DMS153 treated with DMSO at 0.1 percent for 48 hours (cell line): ENCODE results near the gene SSU72.
A peak's percentile ranks its signal among the peaks of the same experiment; 100 is the strongest.
"Not testable (repeated sequence)": the region's sequence is repeated elsewhere in the genome, so short reads cannot be mapped to it uniquely, and the experiment has no call there.

Source experiments
- DNase-seq: peaks from one replicate; lab custom pipeline; 2025; ENCODE audit not compliant: unreplicated experiment; lab: John Stamatoyannopoulos, UW

SSU72 gene

DNA sequence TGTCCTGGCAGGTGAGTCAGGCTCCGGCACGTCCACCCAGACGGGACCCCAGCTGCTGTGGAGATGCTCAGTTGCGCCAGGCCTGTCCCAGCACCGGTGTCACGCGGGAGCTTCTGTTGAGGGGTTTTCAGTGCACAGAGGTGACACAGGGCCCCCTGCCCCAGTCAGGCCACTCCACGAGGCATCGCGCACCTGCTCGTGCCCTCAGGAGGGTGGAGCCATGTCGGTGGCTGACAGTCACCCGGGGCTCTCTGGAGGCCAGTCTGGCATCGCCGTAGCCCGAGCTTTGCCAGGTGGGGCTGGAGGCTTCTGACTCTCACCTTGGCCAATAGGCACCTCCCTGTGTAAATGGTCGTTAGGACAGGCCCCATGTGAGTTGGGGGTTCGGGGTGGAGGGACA, 45.3 kb downstream of the SSU72 start:
- no peak for DNase-seq

DNA sequence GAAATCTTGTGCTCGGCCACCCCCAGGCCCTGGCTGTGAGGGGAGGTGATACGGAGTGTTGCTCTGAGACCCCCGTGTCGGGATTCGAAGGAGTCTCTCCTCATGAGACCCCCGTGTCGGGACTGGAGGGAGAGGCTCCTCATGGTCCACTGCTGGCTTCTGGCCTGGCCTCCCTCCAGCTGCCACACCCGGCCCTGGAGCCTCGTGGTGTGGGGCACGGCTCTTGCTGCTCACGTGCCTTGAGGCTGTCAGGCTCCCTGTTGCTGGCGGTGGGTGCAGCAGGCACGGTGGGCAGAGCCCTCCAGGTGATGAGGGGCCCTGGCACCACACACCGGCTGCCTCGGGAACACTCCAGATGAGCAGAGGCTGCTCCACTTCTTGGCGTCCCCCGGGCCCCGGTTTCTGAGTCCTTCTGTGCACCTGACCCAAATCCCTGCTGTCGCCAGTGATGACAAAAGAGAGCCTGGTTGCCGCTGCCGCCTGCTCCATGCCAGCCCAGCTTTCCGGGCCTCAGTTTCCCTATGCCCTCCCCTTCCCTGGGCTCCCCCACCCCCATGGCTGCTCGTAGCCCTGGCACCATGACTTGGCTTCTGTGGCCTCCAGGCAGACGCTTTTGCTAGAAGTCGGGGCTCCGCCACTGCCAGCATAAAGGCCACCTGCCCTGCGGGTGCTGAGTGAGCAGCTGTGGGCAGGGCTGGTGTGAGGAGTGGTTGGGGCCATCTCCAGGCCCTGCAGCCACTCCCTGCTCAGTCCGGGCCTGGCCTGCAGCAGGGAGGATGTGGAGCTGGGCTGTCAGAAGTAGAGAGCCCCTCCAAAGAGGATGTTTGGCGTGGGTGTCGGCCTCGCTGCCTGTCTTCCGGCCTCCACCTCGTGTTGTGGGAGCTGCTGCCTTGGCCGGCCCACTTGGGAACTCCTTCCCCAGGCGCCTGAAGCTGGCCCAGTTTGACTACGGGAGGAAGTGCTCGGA, 46.1 kb downstream of the SSU72 start:
- DNase-seq = no peak

DNA sequence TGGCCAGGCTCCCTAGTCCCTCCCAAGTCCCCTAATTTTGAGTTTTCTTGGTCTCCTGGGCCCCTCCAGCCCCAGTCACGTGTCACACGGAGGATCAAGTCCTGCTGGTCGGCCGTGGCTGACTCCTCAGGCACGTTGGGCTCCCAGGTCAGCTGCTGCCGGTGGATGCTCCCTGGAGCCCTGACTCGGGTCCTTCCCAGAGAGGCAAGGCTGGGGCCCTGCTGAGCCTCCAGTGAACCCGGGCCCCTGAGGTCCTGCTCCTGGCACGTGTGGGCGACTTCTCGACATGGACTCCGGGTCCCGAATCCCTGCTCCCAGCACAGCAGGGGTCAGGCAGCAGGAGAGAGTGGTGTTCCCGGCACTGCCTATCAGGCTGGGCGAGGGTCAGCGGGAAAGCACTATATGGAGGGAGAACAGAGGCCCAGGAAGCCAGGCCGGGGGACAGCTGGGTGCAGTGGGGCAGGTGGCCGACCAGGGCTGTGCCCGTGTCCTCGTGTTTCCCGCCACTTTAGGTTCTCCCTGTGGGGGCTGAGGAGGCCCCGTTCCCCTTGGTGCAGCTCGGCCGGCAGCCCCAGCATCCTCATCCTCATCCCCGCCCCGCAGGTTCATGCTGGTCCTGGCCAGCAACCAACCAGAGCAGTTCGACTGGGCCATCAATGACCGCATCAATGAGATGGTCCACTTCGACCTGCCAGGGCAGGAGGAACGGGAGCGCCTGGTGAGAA, 47.4 kb downstream of the SSU72 start:
- no peak for DNase-seq

DNA sequence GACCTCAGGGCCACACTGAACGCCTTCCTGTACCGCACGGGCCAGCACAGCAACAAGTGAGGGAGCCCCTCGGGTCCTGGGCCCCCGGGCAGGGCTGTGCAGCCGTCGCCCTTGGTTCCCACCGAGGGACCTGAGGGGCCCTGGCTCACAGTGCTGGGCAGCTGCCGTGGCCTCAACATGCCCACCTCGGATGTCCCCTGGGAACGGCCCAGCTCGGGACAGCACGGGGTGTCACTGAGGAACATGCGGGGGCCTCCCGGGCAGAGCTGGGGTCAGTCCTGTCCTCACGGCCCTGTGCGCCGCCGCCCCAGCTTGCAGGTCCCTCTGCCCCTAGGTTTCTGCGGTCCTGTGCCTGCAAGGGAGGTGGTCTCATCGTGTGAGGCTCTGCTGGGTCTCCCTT, 48.2 kb downstream of the SSU72 start:
- DNase-seq = not testable (repeated sequence)

DNA sequence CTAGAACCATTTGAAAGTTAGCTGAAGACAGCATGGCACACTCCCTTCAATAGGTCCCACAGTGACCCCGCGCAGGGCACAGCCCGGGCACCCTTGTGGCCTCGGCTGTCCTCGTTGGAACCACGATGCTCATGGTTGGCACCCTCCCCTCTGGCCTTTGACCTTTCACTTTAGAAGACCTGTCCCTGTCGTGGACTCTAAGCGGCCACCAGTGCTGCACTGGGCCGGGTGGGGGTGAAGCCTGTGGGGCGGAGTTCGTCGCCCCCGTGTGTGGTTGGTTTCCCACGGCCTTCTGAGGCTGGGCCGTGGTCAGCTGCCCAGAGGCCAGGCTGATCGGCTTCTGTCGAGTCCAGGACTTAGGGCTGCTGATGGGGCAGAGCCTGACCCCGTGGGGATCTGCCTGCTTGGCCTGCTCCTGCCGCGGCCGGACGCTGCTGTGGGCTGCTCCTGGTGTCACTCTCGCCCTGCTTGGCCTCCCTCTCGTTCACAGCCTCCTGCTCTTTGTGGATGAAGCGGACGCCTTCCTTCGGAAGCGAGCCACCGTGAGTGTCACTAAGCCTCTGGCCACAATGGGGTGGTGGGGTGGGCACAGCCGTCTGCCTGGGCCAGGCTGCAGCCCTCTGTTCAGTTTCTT, 49.8 kb downstream of the SSU72 start:
- not testable (repeated sequence) for DNase-seq

DNA sequence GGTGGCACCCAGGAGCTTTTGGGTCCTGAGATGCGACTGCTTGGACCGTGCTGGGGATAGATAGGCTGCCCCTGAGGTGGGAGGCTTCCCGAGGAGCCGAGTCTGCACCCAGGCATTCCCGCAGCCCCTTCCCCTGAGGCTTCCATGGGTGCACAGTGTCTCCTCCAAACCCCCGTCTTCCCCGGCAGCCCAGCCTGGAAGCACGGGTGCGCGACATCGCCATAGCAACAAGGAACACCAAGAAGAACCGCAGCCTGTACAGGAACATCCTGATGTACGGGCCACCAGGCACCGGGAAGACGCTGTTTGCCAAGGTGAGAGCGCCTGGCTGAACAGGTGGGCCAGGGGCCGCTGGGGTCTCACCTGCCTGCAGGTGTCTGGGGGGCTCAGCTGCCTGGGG, 51.0 kb downstream of the SSU72 start:
- DNase-seq = not testable (repeated sequence)

DNA sequence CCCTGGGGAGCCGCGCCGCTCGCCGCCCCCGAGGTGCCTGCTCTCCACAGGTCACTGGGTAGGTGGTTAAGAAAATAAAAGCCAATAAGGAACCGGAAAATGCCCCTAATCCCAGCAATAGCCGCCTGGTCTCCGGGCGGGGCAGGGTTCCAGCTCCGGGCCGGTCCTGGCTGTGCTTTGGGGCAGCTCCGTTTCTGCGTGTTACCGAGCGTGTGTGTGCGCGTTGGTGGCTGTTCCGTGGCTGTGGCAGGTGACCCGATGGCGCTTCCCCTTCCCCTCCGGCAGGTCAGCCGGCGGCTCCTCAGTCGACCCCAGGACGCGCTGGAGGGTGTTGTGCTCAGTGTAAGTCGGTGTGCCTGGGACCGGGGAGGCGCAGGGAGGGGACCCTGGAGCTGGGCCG, 51.4 kb downstream of the SSU72 start:
- not testable (repeated sequence) for DNase-seq

DNA sequence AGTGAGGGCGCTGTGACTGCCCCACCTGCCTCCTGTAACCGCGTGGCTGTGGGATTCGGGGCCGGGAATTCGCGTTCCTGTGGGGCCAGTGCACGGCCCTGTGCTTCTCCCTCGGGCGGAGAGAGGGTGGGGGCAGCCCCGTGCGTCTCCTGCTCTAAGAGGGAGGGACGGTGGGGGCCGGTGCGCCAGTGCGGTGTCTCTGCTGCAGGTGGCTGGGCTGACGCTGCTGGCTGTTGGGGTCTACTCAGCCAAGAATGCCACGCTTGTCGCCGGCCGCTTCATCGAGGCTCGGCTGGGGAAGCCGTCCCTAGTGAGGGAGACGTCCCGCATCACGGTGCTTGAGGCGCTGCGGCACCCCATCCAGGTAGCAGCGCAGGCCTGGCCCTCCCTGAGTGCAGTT, 52.1 kb downstream of the SSU72 start:
- not testable (repeated sequence) for DNase-seq

DNA sequence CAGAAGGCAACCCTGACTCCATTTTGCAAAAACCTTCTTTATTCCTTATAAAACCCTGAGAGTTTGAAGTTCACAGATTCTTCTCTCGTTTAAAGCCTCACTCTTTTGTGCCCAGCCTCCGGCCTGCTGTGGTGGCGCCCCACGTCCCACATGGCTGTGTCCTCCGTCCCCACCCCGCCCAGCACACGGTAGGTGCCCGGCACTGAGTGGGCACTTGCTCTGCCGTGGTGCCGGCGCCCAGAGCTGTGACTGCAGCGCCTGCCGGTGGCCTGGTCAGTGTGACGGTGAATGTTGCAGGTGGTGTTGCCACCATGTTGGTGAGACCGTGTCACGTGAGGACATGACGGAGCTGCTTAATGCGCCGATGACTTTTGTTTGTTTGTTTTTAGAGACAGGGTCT, 53.3 kb downstream of the SSU72 start:
- DNase-seq = no peak

DNA sequence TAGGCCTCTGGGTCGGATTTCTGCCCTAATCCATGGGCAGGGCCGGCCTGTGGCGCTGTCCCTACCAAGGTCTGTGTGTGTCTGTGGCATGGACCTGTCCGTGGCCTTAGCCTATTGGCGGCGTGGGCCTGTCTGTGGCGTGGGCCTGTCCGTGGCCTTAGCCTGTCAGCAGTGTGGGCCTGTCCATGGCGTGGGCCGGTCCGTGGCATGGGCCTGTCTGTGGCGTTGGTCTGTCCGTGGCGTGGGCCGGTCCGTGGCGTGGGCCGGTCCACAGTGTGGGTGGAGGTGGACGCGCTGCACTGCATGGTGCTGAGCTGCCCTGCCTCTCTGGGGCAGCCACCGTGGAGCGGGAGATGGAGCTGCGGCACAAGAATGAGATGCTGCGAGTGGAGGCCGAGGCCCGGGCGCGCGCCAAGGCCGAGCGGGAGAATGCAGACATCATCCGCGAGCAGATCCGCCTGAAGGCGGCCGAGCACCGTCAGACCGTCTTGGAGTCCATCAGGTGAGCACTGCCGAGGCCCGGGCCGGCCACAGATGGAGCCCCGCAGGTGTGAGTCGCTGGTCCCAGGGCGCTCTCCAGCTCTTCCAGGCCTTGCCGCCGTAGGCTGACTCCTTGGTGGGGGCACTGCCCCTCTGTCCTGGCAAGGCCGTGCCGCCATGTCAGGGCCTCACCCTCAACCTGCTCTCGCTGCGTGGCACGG, 54.7 kb downstream of the SSU72 start:
- not testable (repeated sequence) for DNase-seq

DNA sequence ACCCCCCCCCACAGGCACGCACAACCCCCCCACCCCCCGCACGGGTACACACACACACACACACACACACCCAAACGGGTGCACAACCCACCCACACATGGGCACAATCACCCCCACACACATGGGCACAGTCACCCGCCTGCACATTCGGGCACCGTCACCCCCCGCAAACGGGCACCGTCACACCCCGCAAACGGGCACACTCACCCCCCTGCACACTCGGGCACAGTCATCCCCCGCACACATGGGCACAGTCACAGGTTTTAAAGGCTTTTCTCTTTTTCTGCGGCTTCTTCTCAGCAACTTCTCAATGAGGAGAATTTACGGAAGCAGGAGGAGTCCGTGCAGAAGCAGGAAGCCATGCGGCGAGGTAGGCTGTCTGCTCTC, 56.0 kb downstream of the SSU72 start:
- DNase-seq = not testable (repeated sequence)

DNA sequence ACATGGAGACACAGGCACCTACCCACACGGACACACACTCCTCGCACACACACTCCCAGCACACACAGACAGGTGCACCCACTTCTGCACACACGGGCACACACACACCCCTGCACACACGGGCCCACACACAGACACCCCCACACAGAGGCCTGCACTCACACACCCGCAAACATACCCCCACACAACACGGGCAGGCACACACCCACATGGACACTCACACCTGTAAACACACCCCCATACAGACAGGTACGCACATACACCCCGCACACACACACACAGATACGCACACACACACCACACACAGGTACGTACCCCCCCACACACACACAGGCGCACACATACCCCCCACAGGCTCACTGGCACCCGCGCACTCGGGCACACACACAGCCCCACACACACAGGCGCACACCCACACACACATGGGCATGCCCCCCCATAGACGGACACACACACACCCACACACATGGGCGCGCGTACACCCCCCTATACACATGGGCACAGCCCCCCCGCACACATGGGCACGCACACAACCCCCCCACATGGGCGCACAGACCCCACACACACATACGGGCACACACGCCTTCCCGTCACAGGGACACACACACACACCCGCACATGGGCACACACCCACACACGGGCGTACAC, 56.6 kb downstream of the SSU72 start:
- DNase-seq = no peak

DNA sequence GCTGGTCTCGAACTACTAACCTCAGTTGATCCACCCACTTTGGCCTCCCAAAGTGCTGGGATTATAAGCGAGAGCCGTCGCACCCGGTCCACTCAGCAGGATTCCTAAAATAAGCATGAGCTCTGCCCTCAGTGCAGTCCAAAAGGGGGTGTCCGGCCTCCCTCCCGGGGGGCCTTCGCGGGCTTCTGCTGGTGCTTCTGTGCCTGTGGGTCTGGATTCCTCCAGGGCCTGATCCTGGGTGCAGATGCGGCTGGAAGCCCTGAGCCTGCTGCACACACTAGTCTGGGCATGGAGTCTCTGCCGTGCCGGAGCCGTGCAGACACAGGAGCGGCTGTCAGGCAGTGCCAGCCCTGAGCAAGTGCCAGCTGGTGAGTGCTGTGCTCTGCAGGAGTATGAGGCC, 57.7 kb downstream of the SSU72 start:
- not testable (repeated sequence) for DNase-seq

DNA sequence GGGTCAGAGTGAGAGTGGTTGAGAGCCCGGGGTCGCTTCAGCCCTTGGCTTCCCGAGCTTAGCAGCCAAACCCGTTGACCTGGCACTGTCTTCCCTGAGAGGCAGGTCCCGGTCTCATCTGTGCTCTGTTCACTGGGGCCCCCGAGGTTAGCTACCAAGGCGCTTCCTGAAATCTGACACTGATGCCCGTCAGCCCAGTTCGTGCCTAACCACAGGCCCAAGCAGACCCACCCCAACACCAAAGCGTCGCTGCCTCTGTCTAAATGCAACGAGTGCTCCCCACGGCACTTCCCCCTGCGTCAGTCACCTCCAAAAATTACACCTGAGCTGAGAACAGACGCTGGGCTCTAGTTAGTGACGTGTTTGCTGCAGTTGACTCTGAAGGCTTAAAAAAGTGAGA, 60.3 kb downstream of the SSU72 start:
- DNase-seq = not testable (repeated sequence)

DNA sequence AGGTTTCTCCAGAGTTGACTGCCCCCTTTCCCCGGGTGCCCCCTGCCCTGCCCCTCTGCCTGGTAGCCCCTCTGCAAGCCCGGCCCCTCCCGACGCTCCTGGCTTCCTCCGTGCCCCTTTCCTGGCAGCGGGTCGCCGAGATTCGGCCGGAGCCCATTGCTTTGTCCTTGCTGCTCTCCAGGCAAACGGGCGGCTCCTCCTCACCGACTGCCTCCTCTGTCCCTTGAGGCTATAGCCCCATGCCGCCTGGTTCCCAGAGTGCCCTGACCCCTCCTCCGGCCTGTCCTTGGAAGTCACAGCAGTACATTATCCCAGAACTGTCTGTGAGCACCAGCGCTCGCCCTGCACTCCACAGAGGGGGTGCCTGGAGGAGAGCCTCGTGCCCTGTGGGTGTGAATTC, 61.0 kb downstream of the SSU72 start:
- DNase-seq = not testable (repeated sequence)

DNA sequence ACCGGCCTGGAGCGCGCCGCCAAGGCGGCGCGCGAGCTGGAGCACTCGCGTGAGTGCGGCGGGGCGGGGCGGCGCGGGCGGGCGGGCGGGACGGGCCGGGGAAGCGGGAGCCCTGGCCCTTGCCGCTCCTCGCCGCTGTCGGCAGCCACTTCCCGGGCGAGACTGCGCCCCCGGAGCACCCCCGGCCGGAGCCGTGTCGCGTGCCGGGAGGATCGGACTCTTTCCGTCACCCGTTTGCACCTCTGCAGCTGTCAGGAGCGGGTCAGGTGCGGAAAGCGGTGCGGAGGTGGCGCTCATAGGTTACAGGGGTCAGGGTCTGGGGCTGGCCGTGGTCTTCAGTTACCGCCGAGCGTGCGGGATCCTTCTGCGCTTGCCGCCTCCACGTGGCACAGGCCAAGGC, 62.2 kb downstream of the SSU72 start:
- not testable (repeated sequence) for DNase-seq

DNA sequence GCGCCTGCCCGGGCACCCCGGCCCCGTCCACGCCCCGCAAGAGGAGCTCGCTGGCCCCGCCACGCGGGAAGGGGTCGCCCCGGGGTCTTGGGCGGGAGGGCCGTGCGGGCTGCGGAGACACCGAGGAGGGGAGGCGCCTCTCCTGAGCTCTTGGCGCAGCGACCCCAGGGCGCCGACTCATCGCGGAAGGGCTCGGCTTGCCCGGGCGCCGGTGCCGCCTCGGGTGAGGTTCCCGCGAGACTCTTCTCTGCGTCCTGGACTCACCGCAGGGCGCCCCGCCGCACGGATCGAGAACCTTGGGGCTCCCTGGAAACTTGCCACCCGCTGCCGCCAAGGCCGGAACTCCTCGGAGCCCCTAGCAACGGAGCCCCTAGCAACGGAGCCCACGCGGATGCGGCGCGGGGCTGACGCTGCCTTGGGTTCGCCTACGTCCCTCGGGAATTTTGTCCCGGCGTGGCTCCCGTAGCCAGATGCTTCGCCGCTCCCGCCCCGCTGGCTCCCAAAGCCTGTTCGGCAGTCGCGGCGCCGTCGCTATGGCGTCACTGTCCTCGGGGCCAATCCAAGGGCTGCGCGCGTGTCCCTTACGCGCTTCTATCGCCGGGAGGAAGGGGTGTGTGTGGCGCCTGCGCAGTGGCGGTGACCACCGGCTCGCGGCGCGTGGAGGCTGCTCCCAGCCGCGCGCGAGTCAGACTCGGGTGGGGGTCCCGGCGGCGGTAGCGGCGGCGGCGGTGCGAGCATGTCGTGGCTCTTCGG, 63.0 kb downstream of the SSU72 start, which contains the start of gene ATAD3A:
Gene ATAD3A, plus strand, starts transcription at position 630 of the 753 bp plus-strand sequence. Its CDS starts 107 bp downstream, at position 737.
- peak; percentile 99 for DNase-seq

DNA sequence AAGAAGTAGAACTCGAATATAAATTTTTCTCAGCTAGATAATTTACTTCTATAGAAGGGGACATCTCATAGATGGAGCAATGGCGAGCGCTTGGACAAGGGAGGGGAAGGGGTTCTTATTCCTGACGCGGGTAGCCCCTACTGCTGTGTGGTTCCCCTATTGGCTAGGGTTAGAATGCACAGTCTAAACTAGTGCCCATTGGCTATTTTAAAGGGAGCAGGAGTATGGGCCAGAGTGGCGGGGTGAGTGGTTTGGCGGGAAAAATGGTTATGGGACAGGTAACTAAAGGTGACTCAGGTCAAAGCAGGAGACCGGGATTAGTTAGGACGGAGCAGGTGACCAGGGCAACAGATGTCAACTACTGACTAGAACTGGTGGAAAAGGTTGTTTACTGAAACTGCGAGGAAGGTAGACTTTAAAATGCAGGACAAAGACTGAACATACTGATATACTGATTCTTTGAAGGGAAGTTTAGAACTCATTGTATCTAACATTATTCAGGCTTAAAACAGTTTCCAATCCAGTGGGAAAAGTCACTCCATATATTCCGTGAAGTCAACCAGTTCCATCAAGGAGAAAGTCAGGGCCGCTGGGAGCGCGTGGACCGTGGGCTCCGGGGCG, 63.6 kb downstream of the SSU72 start:
- peak; percentile 85 for DNase-seq

DNA sequence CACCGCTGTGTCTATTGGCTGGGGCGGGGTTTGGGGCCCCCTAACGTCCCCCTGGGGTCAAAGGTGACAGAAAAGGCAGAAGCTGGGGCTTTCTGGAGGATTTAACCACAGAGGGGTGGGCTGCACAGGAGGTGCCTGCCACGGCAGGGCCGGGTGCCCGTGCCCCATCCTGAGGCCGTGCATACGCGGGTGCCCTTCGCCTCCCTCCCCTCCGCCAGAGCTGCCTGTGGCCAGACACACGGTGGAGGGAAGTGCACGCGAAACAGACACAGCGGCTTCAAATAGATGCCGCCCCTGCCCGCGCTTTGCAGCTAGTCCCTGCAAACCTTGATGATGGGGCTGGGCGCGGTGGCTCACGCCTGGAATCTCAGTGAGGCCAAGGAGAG, 65.2 kb downstream of the SSU72 start:
- DNase-seq = not testable (repeated sequence)
